NCI-H2107 treated with DMSO at 0.1 percent for 48 hours (cell line): ENCODE measurements around the gene CORO1C.
"Not testable (repeated sequence)": the region's sequence is repeated elsewhere in the genome, so short reads cannot be mapped to it uniquely, and the experiment has no call there.

Experiments
- DNase-seq: peaks from one replicate; lab custom pipeline; 2025; ENCODE audit not compliant: unreplicated experiment; lab: John Stamatoyannopoulos, UW

The CORO1C gene

GRCh38 chr12:108731105-108731865 lies at the start of gene CORO1C:
TSS of gene CORO1C (minus strand) at chr12:108731518. CDS start at chr12:108701318, 30,200 bp downstream.
- peak; percentile 92 for DNase-seq

DNA sequence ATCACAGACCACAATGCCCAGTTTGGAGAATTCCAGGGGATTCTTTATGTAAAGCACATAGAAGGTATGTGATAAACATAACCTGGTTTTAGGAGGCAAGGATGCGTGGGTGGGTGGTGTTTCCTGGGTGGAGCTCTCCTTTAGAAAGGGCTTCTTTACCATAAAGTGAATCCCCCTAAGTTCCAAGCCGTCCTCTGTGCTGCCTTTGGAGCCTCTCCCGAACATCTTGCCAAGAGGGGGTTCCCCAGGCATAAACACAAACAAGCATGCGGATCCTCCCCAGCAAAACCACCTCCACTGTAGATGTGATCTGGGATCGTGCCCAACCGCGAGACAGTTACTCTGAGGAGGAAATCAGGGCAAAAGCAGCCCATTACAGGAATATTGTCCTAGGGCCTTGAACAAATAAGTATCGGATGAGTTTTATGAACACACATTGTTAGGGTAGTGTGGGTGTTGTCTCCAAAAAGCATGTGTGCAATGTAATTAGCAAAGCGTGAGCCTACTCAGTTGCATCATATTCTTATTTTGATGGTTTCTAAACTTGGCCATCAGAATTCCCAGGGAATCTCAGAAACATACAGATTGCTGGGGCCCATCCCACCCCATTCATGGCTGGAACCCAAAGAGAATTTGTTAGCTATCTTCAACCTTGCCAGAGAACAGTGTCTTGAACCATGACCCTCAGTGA lies 48.8 kb upstream of the CORO1C start:
- DNase-seq = no peak

DNA sequence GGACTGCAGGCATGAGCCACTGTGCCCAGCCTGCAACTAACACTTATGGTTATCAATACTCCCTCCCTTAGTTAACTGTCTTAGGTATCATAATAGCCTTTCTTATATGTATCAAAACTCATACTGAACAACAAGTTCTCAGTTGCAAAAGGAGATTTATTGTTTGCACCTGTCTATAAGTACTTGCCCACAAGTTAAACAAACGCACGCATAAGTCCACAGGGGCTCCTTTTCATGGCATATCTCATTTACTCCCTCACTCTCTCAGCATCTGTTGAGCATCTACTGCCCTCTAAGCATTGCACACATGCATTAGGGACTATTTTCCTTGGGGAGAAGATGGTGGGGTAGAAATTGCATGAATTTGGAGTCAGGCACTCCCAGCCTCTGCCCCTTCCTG lies 46.7 kb upstream of the CORO1C start:
- DNase-seq = peak; percentile 90

GRCh38 chr12:108777156-108777555 lies 45.8 kb upstream of the CORO1C start:
- no peak for DNase-seq

DNA sequence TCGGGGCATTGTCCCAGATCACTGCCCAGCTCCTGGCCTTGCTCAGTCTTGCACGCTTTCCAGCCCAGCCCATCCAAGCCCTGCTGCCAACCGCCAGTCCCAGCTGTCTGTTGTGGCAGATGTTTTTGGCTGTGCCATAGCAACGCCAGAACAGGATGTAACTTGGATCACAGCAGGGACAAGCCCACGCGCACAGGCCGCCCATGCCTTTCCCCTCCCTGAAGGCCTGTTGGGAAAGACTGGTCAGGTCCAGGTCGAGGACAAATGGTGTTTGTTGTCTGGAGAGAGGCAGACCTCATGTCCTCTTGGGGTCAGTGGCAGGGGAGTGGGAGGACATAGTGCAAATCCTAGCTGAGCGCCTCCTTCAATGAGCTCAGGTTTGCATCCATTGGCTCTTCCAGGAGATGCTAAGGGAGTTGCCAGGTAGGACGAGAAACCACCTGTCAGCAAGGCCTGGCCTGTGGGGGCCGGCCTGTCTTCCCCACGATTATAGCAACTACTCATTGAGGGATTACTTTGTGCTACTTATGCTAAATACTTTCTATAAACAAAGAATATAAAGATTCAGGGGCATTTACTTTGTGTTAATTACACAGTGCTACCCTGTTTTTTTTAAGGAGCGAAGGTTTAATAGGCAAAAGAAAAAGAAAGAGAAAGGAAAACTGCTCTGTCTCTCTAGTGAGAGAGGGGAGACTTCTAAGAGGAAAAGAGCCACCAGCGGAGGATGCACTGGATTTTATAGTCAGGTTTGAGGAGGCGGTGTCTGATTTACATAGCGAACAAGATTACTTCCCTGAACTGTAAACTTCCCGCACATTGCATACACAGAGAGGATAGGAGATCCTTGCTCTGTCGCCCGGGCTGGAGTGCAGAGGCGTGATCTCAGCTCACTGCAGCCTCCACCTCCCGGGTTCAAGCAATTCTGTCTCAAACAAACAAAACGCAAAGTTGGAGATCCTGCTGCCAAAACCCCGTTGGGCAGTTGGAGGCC lies 42.8 kb upstream of the CORO1C start:
- peak; percentile 59 for DNase-seq

DNA sequence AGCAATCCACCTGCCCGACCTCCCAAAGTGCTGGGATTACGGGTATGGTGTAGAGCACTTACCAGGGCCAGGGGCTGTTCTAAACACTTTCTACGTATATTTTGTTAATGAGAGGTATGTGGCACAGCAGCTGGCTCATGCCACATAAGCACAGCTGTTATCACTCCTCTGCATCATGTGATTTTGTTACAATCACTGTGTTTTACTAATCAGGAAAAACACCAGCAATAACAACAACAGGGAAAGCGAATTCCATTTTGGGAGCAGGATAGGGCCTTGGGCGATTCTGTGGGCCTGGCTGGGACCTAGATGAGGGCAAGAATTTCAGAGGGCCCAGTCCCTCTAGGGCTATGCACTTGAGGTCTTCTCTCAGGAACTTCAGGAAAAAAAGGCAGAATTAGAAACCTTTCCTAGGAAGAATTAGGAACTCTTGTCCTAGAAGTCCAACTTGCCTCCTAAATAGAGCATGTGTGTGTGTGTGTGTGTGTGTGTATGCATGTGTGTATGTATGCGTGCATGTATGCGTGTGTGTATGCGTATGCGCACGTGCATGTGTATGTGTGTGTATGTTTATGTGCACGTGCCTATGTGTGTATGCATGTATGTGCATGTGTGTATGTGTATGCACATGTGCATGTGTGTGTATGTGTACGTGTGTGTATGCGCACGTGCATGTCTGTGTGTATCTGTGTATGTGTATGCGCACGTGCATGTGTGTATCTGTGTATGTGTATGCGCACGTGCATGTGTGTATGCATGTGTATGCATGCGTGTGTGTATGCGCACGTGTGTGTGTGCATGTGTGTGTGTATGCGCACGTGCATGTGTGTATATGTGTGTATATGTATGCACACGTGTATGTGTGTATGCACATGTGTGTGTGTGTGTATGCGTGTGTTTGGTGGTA lies 41.8 kb upstream of the CORO1C start:
- DNase-seq = no peak

DNA sequence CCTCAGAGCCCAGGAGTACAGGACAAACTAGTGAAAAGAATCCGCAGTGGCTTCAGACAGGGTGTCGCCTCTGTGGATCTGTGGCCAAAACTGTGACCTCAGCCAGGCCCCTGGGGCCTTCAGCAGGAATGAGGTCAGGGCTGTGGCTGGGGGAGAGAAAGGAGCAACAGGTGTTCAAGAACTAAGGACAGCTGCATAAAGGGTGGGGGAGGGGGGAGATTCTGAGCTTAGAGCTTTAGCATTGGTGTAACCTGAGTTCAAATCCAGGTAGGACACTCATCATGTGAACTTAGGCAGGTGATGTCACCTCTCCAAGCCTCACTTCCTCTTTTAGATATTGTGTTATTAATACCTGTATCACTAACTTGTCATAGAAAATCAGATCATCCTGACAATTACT lies 40.9 kb upstream of the CORO1C start:
- peak; percentile 64 for DNase-seq

DNA sequence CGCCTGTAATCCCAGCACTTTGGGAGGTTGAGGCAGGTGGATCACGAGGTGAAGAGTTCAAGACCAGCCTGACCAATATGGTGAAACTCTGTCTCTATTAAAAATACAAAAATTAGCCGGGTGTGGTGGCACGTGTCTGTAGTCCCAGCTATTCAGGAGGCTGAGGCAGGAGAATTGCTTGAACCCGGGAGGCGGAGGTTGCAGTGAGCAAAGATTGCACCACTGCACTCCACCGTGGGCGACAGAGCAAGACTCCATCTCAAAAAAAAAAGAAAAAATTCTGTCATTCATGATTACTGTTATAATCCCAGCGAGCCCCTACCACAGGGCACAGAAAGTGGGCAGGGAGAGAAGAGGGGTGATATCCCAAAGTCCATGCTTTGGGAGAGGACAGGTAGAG lies 40.5 kb upstream of the CORO1C start:
- DNase-seq = not testable (repeated sequence)

DNA sequence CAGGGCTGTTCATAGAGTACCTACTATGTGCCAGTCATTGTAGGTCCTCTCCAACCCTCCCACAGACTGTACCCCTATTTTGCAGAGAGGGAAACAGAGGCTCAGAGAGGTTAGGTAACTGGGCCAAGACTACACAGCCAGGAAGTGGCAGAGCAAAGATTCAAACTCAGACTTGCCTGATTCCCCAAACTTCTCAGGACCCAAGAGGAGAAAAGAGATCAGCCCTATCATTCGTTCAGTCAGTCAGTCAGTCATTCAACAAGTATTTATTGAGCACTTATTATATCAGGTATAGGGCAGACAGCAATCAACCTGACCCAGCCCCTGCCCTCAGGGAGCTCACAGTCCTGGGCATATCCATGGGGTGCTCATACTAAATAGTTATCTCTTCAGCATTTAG lies 39.6 kb upstream of the CORO1C start:
- no peak for DNase-seq

DNA sequence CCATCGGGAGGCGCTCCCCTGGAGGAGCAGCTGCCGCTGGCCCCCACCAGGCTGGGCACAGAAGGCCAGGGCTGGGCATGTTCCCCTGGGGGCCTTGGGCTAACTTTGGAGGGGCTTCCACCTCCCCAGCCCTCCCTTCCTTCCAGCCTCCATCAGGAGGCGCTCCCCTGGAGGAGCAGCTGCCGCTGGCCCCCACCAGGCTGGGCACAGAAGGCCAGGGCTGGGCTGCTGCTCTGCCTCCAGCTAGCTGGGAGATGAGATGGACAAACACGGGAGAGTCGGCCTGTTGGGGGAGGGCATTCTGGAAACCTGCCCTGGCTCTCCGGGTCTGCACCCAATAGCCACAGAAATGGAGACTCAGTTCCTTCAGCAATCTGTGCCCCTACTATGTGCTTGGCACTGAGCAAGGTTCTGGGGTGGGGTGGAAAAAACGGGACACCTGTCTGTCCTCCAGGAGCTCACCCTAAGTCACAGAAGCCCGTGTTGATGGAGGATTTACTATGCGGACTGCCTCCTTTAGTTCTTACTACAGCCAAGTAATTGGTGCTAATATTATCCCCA lies 39.0 kb upstream of the CORO1C start:
- DNase-seq = no peak

DNA sequence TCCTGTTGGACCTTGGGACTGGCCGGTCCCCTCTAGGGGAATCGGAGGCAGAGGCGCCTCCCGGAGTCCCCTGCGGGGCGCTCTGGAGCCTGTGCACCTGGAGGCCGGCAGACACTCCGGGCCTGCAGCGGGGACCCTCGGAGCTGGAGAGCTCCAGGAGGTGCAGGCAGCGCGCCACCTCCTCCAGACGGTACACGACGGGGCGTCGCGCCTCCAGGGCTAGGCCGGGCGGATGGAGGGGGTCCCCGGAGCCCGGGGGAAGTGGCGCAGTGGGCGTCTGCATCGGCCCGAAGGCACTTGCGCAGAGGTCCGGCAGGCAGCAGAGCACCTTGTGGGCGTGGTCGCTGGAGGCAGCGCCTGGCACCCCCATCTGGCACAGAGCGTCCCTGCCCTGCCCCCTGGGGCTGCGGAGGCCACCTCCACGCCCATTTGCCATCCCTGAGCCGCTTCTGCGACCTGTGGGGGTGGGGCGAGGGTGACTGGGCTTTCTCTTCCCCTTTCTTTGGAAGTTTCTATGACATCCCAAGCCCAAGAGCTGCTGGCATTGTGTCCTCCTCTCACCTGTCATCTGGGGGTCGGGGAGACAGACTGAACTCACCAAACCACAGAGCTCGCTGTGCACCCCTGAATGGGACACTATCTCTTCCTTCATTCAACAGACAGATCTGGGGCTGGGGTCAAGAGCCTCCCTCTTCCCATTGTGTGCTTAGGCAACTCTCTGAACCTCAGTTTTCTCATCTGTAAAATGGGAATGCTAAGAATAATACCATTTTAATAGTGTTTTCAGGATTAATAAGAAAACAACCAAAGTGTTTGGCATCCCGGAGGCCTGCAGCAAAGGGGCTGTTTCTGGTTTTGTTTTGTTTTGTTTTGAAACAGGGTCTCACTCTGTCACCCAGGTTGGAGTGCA lies 37.5 kb upstream of the CORO1C start:
- peak; percentile 28 for DNase-seq

- DNase-seq = no peak
Observed at GRCh38 chr12:108766294-108766693, 35.0 kb upstream of the CORO1C start.

GRCh38 chr12:108765289-108765764 lies 34.0 kb upstream of the CORO1C start:
- DNase-seq = no peak

DNA sequence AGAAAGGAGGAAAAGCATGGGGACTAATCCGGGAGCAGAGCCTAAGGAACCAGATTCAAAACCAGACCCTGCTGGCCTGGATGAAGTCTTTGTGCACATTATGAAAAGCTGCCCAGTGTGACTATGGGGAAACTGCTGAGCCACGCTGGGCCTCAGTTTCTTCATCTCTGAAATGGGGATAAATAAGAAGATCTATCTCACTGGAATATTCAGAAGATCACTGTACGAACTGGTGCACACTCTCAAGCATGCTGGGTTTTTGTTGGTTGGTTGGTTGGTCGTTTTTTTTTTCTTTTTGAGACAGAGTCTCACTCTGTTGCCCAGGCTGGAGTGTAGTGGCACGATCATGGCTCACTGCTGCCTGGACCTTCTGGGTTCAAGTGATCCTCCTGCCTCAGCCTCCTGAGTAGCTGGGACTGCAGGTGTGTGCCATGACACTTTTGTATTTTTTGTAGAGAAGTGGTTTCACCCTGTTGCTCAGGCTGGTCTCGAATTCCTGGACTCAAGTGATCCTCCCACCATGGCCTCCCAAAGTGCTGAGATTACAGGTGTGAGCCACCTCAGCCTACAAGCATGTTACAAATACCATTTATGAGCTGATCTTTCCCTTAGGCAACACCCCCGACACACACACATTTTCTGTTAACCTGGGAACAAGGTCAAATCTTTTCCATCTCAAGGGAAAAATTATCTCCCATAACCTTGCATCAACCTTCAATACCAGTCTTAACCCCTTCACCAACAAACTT lies 33.4 kb upstream of the CORO1C start:
- no peak for DNase-seq

DNA sequence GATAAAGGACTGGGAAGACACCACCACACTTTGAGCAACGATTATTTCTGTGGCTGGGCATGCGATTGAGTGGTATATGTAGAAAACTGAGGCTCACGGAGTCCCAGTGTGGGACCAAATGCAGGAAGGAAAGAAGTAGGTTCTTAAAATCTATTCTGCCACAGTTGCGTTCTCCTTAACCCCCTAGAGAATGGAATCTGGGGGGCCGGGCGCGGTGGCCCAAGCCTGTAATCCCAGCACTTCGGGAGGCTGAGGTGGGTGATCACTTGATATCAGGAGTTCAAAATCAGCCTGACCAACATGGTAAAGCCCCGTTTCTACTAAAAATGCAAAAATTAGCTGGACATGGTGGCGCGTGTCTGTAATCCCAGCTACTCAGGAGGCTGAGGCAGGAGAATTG lies 29.9 kb upstream of the CORO1C start:
- DNase-seq = no peak

GRCh38 chr12:108759924-108760323 lies 28.6 kb upstream of the CORO1C start:
- no peak for DNase-seq

- DNase-seq = no peak
Observed at GRCh38 chr12:108757856-108758255, 26.5 kb upstream of the CORO1C start.

DNA sequence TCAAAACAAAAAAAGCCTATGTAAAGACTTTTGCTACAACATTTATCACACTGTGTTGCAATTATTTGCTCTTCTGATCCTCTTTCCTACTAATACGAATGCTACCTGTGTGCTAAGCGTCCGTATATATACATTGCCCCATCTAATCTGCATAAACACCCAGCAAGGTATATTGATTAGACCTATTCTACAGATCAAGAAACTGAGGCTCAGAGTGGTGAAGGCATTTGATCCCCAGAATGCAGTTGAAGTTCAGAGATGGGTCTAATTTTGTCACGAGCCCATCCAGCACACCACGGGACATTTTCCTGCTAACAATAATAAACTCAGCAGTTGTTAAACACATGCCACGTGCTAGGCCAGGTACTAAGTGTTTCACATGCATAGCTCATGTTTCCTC lies 25.1 kb upstream of the CORO1C start:
- DNase-seq = no peak
